Nephron (organoid): ENCODE data around the gene HES3.
A peak's percentile ranks its signal among the peaks of the same experiment; 100 is the strongest.

Experiments
- H3K27ac Mint-ChIP-seq, 3 experiments: 2 replicates each; pipeline ENCODE4 v1.8.0; 2020; ENCODE audit warnings: mixed read lengths in 3 of 3, mild to moderate bottlenecking in 2 of 3, moderate library complexity in 1 of 3
- H3K27me3 Mint-ChIP-seq: 2 replicates; pipeline ENCODE4 v1.8.0; 2021; ENCODE audit warnings: low read depth, mild to moderate bottlenecking, moderate library complexity, mixed read lengths
- H3K36me3 Mint-ChIP-seq: 2 replicates; pipeline ENCODE4 v1.8.0; 2020; ENCODE audit warnings: low read depth, mixed read lengths
- H3K4me1 Mint-ChIP-seq: 2 replicates; pipeline ENCODE4 v1.8.0; 2020; ENCODE audit warnings: mixed read lengths
- H3K4me3 Mint-ChIP-seq, 3 experiments: 2 replicates each; pipeline ENCODE4 v1.8.0; 2020; ENCODE audit warnings: mild to moderate bottlenecking in 3 of 3, mixed read lengths in 3 of 3, moderate library complexity in 2 of 3
- H3K9me3 Mint-ChIP-seq: 2 replicates; pipeline ENCODE4 v1.8.0; 2020; ENCODE audit warnings: mixed read lengths
- CTCF ChIP-seq, 3 experiments: fragments of 200-600 bp; sonication (generic); IDR thresholded peaks; one replicate each; pipeline ENCODE4 v1.5.0; 2021; ENCODE audit warnings: antibody characterized with exemption in 3 of 3; ENCODE audit not compliant: unreplicated experiment in 3 of 3

HES3 gene

GRCh38 chr1:6272868-6273267, 28.9 kb downstream of the HES3 start:
- no peaks in the 10 kb centered on the region for H3K9me3 Mint-ChIP-seq

GRCh38 chr1:6273380-6273891, 29.5 kb downstream of the HES3 start:
- no peaks in the 10 kb centered on the region for H3K27me3 Mint-ChIP-seq
- peak overlapping the region; percentile 82 to 95 (median 92) for H3K27ac Mint-ChIP-seq
- peak overlapping the region; percentile 4 to 53 (median 41) for H3K4me3 Mint-ChIP-seq
- no peak for TF ChIP-seq CTCF (IDR thresholded peaks at IDR 0.05; ENCODE audit: unreplicated experiment in 3 of 3)
- H3K36me3 Mint-ChIP-seq = no peaks in the 10 kb centered on the region
- peaks cover 76% of the 10 kb centered on the region for H3K4me1 Mint-ChIP-seq
- no peaks in the 10 kb centered on the region for H3K9me3 Mint-ChIP-seq

More at GRCh38 chr1:6272868-6273267, 28.9 kb downstream of the HES3 start:
- Mint-ChIP-seq H3K4me1 (peaks cover 76% of the 10 kb centered on the region), H3K27ac (peak overlapping the region; percentile 82 to 95 (median 92)), H3K36me3 (no peaks in the 10 kb centered on the region), H3K4me3 (no peak overlapping the region), H3K27me3 (peaks cover 2% of the 10 kb centered on the region)
- TF ChIP-seq CTCF (IDR thresholded peaks at IDR 0.05; ENCODE audit: unreplicated experiment in 3 of 3) = peak in 1 of 3 experiments; percentile 15

GRCh38 chr1:6274102-6274501, 30.1 kb downstream of the HES3 start:
- Mint-ChIP-seq H3K4me3 (no peak overlapping the region), H3K9me3 (no peaks in the 10 kb centered on the region), H3K27me3 (peaks cover 4% of the 10 kb centered on the region), H3K27ac (no peak overlapping the region), H3K4me1 (peaks cover 76% of the 10 kb centered on the region), H3K36me3 (no peaks in the 10 kb centered on the region)
- no peak for TF ChIP-seq CTCF (IDR thresholded peaks at IDR 0.05; ENCODE audit: unreplicated experiment in 3 of 3)

- Mint-ChIP-seq H3K36me3 (no peaks in the 10 kb centered on the region), H3K27me3 (peaks cover 4% of the 10 kb centered on the region), H3K4me1 (peaks cover 71% of the 10 kb centered on the region), H3K9me3 (no peaks in the 10 kb centered on the region), H3K27ac (peak overlapping the region in 1 of 3 experiments; percentile 54), H3K4me3 (no peak overlapping the region)
- no peak for TF ChIP-seq CTCF (IDR thresholded peaks at IDR 0.05; ENCODE audit: unreplicated experiment in 3 of 3)
Measured at GRCh38 chr1:6274622-6275139, 30.7 kb downstream of the HES3 start.

GRCh38 chr1:6275826-6276782, 32.1 kb downstream of the HES3 start:
- peaks cover 4% of the 10 kb centered on the region for H3K27me3 Mint-ChIP-seq
- peak overlapping the region; percentile 60 to 70 (median 65) for H3K4me3 Mint-ChIP-seq
- no peaks in the 10 kb centered on the region for H3K36me3 Mint-ChIP-seq
- no peaks in the 10 kb centered on the region for H3K9me3 Mint-ChIP-seq
- peak overlapping the region; percentile 84 to 95 (median 94) for H3K27ac Mint-ChIP-seq
- peaks cover 57% of the 10 kb centered on the region for H3K4me1 Mint-ChIP-seq
- TF ChIP-seq CTCF (IDR thresholded peaks at IDR 0.05; ENCODE audit: unreplicated experiment in 3 of 3) = no peak
